HG03558 (cell line): ENCODE data around the gene MCEMP1.

Source experiments
- ATAC-seq: cut with Tn5 transposase; IDR thresholded peaks from one replicate; pipeline ENCODE4 v1.9.1; 2021; ENCODE audit warnings: moderate number of reproducible peaks; ENCODE audit not compliant: unreplicated experiment; ENCODE audit errors: extremely low read depth

Gene MCEMP1

DNA sequence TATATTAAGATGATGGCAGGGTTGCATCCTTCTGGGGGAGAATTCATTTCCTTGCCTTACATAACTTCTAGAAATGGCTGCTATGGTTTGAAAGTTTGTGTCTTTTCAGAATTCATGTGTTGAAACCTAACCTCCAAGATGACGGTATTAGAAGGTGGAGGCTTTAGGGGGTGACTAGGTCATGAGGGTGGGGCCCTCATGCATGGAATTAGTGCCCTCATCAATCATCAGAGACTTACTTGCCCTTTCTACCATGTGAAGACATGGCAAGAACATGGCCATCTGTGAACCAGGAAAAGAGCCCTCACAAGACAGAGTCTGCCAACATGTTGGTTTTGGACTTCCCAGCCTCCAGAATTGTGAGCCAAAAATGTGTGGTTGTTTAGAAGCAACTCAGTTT is 39.9 kb downstream of the MCEMP1 start:
- ATAC-seq: no peak

DNA sequence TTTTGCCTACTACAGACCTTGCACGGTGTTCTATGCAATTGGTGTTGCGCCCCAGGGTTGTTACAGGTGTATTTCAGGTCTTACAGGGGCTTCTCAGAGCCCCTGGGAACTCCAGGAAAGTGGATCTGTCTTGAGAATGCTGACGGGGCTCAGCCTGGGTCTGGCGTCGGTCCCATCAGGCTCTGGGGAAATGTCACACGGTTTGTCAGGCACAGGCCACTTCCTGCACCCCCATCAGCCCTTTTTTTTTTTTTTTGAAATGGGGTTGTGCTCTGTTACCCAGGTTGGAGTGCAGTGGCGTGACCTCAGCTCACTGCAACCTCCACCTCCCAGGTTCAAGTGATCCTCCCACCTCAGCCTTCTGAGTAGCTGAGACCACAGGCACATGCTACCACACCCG is 41.8 kb downstream of the MCEMP1 start:
- no peak for ATAC-seq

- no peak for ATAC-seq
These were observed 43.5 kb downstream of the MCEMP1 start for GRCh38 chr19:7720351-7720750.

DNA sequence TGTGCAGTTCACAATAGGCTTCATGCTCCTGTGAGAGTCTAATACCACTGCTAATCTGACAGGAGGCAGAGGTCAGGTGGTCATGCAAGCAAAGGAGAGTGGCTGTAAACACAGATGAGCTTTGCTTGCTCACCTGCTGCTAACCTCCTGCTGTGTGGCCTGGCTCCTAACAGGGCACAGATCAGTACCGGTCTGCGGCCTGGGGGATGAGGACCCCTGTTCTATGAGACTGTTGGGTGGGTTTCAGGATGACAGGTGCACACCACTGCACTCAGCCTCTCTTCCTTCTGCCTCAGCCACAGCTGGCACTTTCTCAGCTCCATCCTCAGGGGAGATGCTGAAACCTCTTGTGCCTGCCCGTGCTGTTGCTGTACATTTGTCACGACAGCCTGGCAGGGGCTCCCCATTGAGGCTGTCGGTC is 45.4 kb downstream of the MCEMP1 start:
- no peak for ATAC-seq

DNA sequence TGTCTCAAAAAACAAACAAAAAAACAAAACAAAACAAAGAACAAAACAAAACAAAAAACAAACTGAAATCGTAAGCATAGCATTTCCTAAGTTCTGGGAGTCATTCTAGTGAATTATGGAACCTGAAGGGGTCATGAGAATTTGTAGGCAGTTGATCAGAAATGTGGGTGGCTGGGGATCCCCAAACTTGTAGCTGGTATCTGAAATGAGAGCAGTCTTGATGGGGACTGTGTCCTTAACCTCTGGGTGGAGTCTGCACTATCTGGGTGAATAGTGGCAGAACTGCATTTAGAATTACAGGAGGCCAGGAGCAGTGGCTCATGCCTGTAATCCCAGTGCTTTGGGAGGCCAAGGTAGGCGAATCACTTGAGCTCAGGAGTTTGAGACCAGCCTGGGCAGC is 48.9 kb downstream of the MCEMP1 start:
- no peak for ATAC-seq

GRCh38 chr19:7729211-7729610 is 52.3 kb downstream of the MCEMP1 start:
- no peak for ATAC-seq
